BLaER1 treated with 17β-estradiol and CSF1 and Interleukin-3, amounts not matched to agents 10 nM and 100 nM (cell line): ENCODE data around the gene CDKAL1.

Source experiments
- H3K27ac ChIP-seq, 11 experiments: shearing (Covaris generic); formaldehyde crosslinking; 2 replicates each; pipeline ENCODE4 v1.8.1; 2022
- H3K27me3 ChIP-seq, 11 experiments: shearing (Covaris generic); formaldehyde crosslinking; 2 replicates each; pipeline ENCODE4 v1.8.1; 2022
- H3K36me3 ChIP-seq, 11 experiments: shearing (Covaris generic); formaldehyde crosslinking; 2 replicates each; pipeline ENCODE4 v1.8.1; 2022
- H3K4me1 ChIP-seq, 10 experiments: shearing (Covaris generic); formaldehyde crosslinking; 2 replicates each; pipeline ENCODE4 v1.8.1; 2022
- H3K4me2 ChIP-seq, 11 experiments: shearing (Covaris generic); formaldehyde crosslinking; 2 replicates each; pipeline ENCODE4 v1.8.1; 2022
- H3K4me3 ChIP-seq, 10 experiments: shearing (Covaris generic); formaldehyde crosslinking; 2 replicates each; pipeline ENCODE4 v1.8.1; 2022
- H3K9ac ChIP-seq, 11 experiments: shearing (Covaris generic); formaldehyde crosslinking; 2 replicates each; pipeline ENCODE4 v1.8.1; 2022
- H3K9me3 ChIP-seq, 11 experiments: shearing (Covaris generic); formaldehyde crosslinking; replicated peaks in 1 of 11; 2 replicates each; pipeline ENCODE4 v1.8.1; 2022
- H4K20me1 ChIP-seq, 11 experiments: shearing (Covaris generic); formaldehyde crosslinking; 2 replicates each; pipeline ENCODE4 v1.8.1; 2022
- Cebpa-rat ChIP-seq, 11 experiments: shearing (Covaris generic); IDR thresholded peaks; 2 replicates each; pipeline ENCODE4 v1.8.1; 2022

The CDKAL1 gene

GRCh38 chr6:20924911-20925543 is 390.8 kb downstream of the CDKAL1 start:
- Histone ChIP-seq H3K4me3 (no peak overlapping the region), H3K4me2 (no peak overlapping the region), H3K9me3 (no peaks in the 10 kb centered on the region), H4K20me1 (no peaks in the 10 kb centered on the region), H3K4me1 (no peaks in the 10 kb centered on the region), H3K27ac (no peak overlapping the region), H3K27me3 (no peaks in the 10 kb centered on the region), H3K36me3 (no peaks in the 10 kb centered on the region; a peak in 1 of 22 replicates), H3K9ac (no peak overlapping the region)
- no peak for TF ChIP-seq Cebpa-rat (IDR thresholded peaks at IDR 0.05)

GRCh38 chr6:20927130-20927860 is 393.0 kb downstream of the CDKAL1 start:
- Histone ChIP-seq H3K4me1 (no peaks in the 10 kb centered on the region), H3K36me3 (no peaks in the 10 kb centered on the region)
- no peak for TF ChIP-seq Cebpa-rat (IDR thresholded peaks at IDR 0.05)

GRCh38 chr6:20929283-20929682 is 395.0 kb downstream of the CDKAL1 start:
- Histone ChIP-seq H4K20me1 (no peaks in the 10 kb centered on the region), H3K4me3 (no peak overlapping the region), H3K27me3 (no peaks in the 10 kb centered on the region), H3K9ac (no peak overlapping the region), H3K36me3 (no peaks in the 10 kb centered on the region), H3K4me1 (no peaks in the 10 kb centered on the region), H3K27ac (no peak overlapping the region), H3K4me2 (no peak overlapping the region), H3K9me3 (no peaks in the 10 kb centered on the region)
- no peak for TF ChIP-seq Cebpa-rat (IDR thresholded peaks at IDR 0.05)

More at GRCh38 chr6:20927130-20927860, 393.0 kb downstream of the CDKAL1 start:
- H3K9ac ChIP-seq, result no peak overlapping the region
- no peaks in the 10 kb centered on the region for H4K20me1 ChIP-seq
- H3K4me3 ChIP-seq, result no peak overlapping the region
- no peaks in the 10 kb centered on the region for H3K9me3 ChIP-seq
- no peak overlapping the region for H3K27ac ChIP-seq
- no peak overlapping the region for H3K4me2 ChIP-seq
- no peaks in the 10 kb centered on the region for H3K27me3 ChIP-seq

- H3K4me1 ChIP-seq, result no peaks in the 10 kb centered on the region
These were observed 396.8 kb downstream of the CDKAL1 start for GRCh38 chr6:20931093-20931492.

GRCh38 chr6:20931772-20932171 is 397.5 kb downstream of the CDKAL1 start:
- H3K27ac ChIP-seq, result no peak overlapping the region

More at GRCh38 chr6:20931093-20931492, 396.8 kb downstream of the CDKAL1 start:
- H3K36me3 ChIP-seq, result no peaks in the 10 kb centered on the region
- no peak overlapping the region for H3K4me3 ChIP-seq
- H4K20me1 ChIP-seq, result no peaks in the 10 kb centered on the region
- H3K9ac ChIP-seq, result no peak overlapping the region
- H3K9me3 ChIP-seq, result no peaks in the 10 kb centered on the region
- no peak overlapping the region for H3K27ac ChIP-seq
- no peaks in the 10 kb centered on the region for H3K27me3 ChIP-seq
- no peak overlapping the region for H3K4me2 ChIP-seq
- TF ChIP-seq Cebpa-rat (IDR thresholded peaks at IDR 0.05), result no peak

GRCh38 chr6:20932284-20932683 is 398.0 kb downstream of the CDKAL1 start:
- Histone ChIP-seq H3K9me3 (no peaks in the 10 kb centered on the region), H3K27ac (no peak overlapping the region)
- no peak for TF ChIP-seq Cebpa-rat (IDR thresholded peaks at IDR 0.05)

More at GRCh38 chr6:20931772-20932171, 397.5 kb downstream of the CDKAL1 start:
- H3K27me3 ChIP-seq, result no peaks in the 10 kb centered on the region
- H3K4me2 ChIP-seq, result no peak overlapping the region
- H4K20me1 ChIP-seq, result no peaks in the 10 kb centered on the region
- H3K4me3 ChIP-seq, result no peak overlapping the region
- no peak for TF ChIP-seq Cebpa-rat (IDR thresholded peaks at IDR 0.05)
- no peaks in the 10 kb centered on the region for H3K4me1 ChIP-seq
- H3K9ac ChIP-seq, result no peak overlapping the region
- no peaks in the 10 kb centered on the region for H3K36me3 ChIP-seq
- H3K9me3 ChIP-seq, result no peaks in the 10 kb centered on the region

GRCh38 chr6:20933057-20933788 is 399.0 kb downstream of the CDKAL1 start:
- no peak for TF ChIP-seq Cebpa-rat (IDR thresholded peaks at IDR 0.05)
- Histone ChIP-seq H3K4me3 (no peak overlapping the region), H3K9me3 (no peaks in the 10 kb centered on the region), H3K4me1 (no peaks in the 10 kb centered on the region), H3K36me3 (no peaks in the 10 kb centered on the region; a peak in 1 of 22 replicates), H3K9ac (no peak overlapping the region), H3K4me2 (no peak overlapping the region), H4K20me1 (no peaks in the 10 kb centered on the region), H3K27ac (no peak overlapping the region), H3K27me3 (no peaks in the 10 kb centered on the region)

More at GRCh38 chr6:20932284-20932683, 398.0 kb downstream of the CDKAL1 start:
- no peak overlapping the region for H3K4me2 ChIP-seq
- no peaks in the 10 kb centered on the region for H4K20me1 ChIP-seq
- H3K27me3 ChIP-seq, result no peaks in the 10 kb centered on the region
- H3K9ac ChIP-seq, result no peak overlapping the region
- H3K4me1 ChIP-seq, result no peaks in the 10 kb centered on the region
- H3K4me3 ChIP-seq, result no peak overlapping the region
- H3K36me3 ChIP-seq, result no peaks in the 10 kb centered on the region; a peak in 1 of 22 replicates

- no peak overlapping the region for H3K4me2 ChIP-seq
- no peaks in the 10 kb centered on the region for H3K27me3 ChIP-seq
- H3K36me3 ChIP-seq, result no peaks in the 10 kb centered on the region; a peak in 1 of 22 replicates
- no peak overlapping the region for H3K9ac ChIP-seq
- no peak for TF ChIP-seq Cebpa-rat (IDR thresholded peaks at IDR 0.05)
- H3K9me3 ChIP-seq, result peaks cover 0 to 8% (median 0%) of the 10 kb centered on the region in 11 experiments; a peak in 1 of 22 replicates
- H3K4me3 ChIP-seq, result no peak overlapping the region
- no peaks in the 10 kb centered on the region for H3K4me1 ChIP-seq
- no peak overlapping the region for H3K27ac ChIP-seq
- H4K20me1 ChIP-seq, result no peaks in the 10 kb centered on the region
These were observed 402.7 kb downstream of the CDKAL1 start for GRCh38 chr6:20936949-20937348.

GRCh38 chr6:20939161-20939775 is 405.0 kb downstream of the CDKAL1 start:
- no peak for TF ChIP-seq Cebpa-rat (IDR thresholded peaks at IDR 0.05)
- Histone ChIP-seq H3K36me3 (peaks cover 0 to 5% (median 0%) of the 10 kb centered on the region in 11 experiments; a peak in 1 of 22 replicates), H3K9ac (no peak overlapping the region), H3K4me1 (no peaks in the 10 kb centered on the region), H3K27ac (no peak overlapping the region), H3K4me2 (no peak overlapping the region), H3K4me3 (no peak overlapping the region), H3K27me3 (no peaks in the 10 kb centered on the region), H3K9me3 (peaks cover 6 to 26% (median 13%) of the 10 kb centered on the region in 11 experiments; a peak in 15 of 22 replicates), H4K20me1 (no peaks in the 10 kb centered on the region)
